SK-N-SH treated with all-trans-retinoic acid at 6 μM for 48 hours (cell line): ENCODE data around the gene TWIST2.

Experiments
- ATAC-seq: fragments of 200-7000 bp; cut with Tn5 transposase; 3 replicates; pipeline ENCODE4 v1.9.1; 2020; ENCODE audit warnings: mild to moderate bottlenecking, moderate library complexity
- ARNTL ChIP-seq: fragments of 450-650 bp; formaldehyde crosslinking; IDR thresholded peaks from 2 replicates; pipeline ENCODE4 v1.5.0; 2020; ENCODE audit warnings: low read depth, mild to moderate bottlenecking, moderate library complexity, borderline replicate concordance
- BACH2 ChIP-seq: fragments of 250-450 bp; sonication (Bioruptor Pico); IDR thresholded peaks from 2 replicates; pipeline ENCODE4 v1.9.0; 2021; ENCODE audit warnings: mild to moderate bottlenecking, borderline replicate concordance
- CSDC2 ChIP-seq: fragments of 250-450 bp; sonication (Bioruptor Pico); IDR thresholded peaks from 2 replicates; pipeline ENCODE4 v1.5.0; 2020; ENCODE audit warnings: mild to moderate bottlenecking, moderate library complexity
- ESRRG ChIP-seq: fragments of 250-450 bp; sonication (Bioruptor Pico); IDR thresholded peaks from 2 replicates; pipeline ENCODE4 v1.6.1; 2021; ENCODE audit warnings: mild to moderate bottlenecking
- GLIS3 ChIP-seq: fragments of 250-450 bp; sonication (Bioruptor Pico); IDR thresholded peaks from 2 replicates; pipeline ENCODE4 v1.5.0; 2020; ENCODE audit warnings: mild to moderate bottlenecking, moderate library complexity
- ISL1 ChIP-seq: fragments of 250-450 bp; sonication (Bioruptor Pico); IDR thresholded peaks from 2 replicates; pipeline ENCODE4 v2.1.2; 2022; ENCODE audit warnings: mild to moderate bottlenecking, moderate library complexity
- OSR1 ChIP-seq: fragments of 250-450 bp; sonication (Bioruptor Pico); IDR thresholded peaks from 2 replicates; pipeline ENCODE4 v1.8.0; 2022; ENCODE audit warnings: moderate library complexity, mild to moderate bottlenecking, inconsistent platforms
- PPARA ChIP-seq: fragments of 250-450 bp; sonication (Bioruptor Pico); IDR thresholded peaks from 2 replicates; pipeline ENCODE4 v1.5.0; 2020; ENCODE audit warnings: mild to moderate bottlenecking, borderline replicate concordance
- RARB ChIP-seq: fragments of 250-450 bp; sonication (Bioruptor Pico); IDR thresholded peaks from 2 replicates; pipeline ENCODE4 v1.8.0; 2021; ENCODE audit warnings: mild to moderate bottlenecking, moderate library complexity
- SNAI2 ChIP-seq: fragments of 250-450 bp; sonication (Bioruptor Pico); IDR thresholded peaks from 2 replicates; pipeline ENCODE4 v1.5.0; 2020; ENCODE audit warnings: mild to moderate bottlenecking, moderate library complexity
- TCF4 ChIP-seq: fragments of 250-450 bp; sonication (Bioruptor Pico); IDR thresholded peaks from 2 replicates; pipeline ENCODE4 v1.8.0; 2021; ENCODE audit warnings: mild to moderate bottlenecking, moderate library complexity, borderline replicate concordance
- TOX ChIP-seq: fragments of 250-450 bp; sonication (Bioruptor Pico); IDR thresholded peaks from 2 replicates; pipeline ENCODE4 v1.8.0; 2021; ENCODE audit warnings: mild to moderate bottlenecking, moderate library complexity, borderline replicate concordance
- ZC3H10 ChIP-seq: fragments of 250-450 bp; sonication (Bioruptor Pico); IDR thresholded peaks from 2 replicates; pipeline ENCODE4 v1.5.1; 2021; ENCODE audit warnings: mild to moderate bottlenecking, moderate library complexity
- ZFP3 ChIP-seq: fragments of 250-450 bp; sonication (Bioruptor Pico); IDR thresholded peaks from 2 replicates; pipeline ENCODE4 v1.5.0; 2020; ENCODE audit warnings: mild to moderate bottlenecking, moderate library complexity
- ZFP30 ChIP-seq: fragments of 450-650 bp; formaldehyde crosslinking; IDR thresholded peaks from 2 replicates; pipeline ENCODE4 v1.5.0; 2022; ENCODE audit warnings: mild to moderate bottlenecking, moderate library complexity
- ZNF565 ChIP-seq: fragments of 450-650 bp; formaldehyde crosslinking; conservative IDR thresholded peaks from 2 replicates; pipeline ENCODE4 v1.5.0; 2020; ENCODE audit warnings: low read depth, mild to moderate bottlenecking, moderate library complexity
- ZNF70 ChIP-seq: fragments of 450-650 bp; formaldehyde crosslinking; IDR thresholded peaks from 2 replicates; pipeline ENCODE4 v1.5.0; 2020; ENCODE audit warnings: mild to moderate bottlenecking, moderate library complexity
- ZNF8 ChIP-seq: fragments of 450-650 bp; formaldehyde crosslinking; IDR thresholded peaks from 2 replicates; pipeline ENCODE4 v1.5.0; 2020; ENCODE audit warnings: mild to moderate bottlenecking, moderate library complexity
- TF ChIP-seq, protein P1 (sequence below): fragments of 250-450 bp; sonication (Bioruptor Pico); IDR thresholded peaks from 2 replicates; pipeline ENCODE4 v1.5.0; 2020; ENCODE audit warnings: mild to moderate bottlenecking, moderate library complexity
- TF ChIP-seq, protein P2 (sequence below): fragments of 250-450 bp; sonication (Bioruptor Pico); IDR thresholded peaks from 2 replicates; pipeline ENCODE4 v1.5.1; 2020; ENCODE audit warnings: low read depth, mild to moderate bottlenecking, moderate library complexity
- TF ChIP-seq, protein P3 (sequence below): fragments of 250-450 bp; sonication (Bioruptor Pico); IDR thresholded peaks from 2 replicates; pipeline ENCODE4 v1.8.0; 2021; ENCODE audit warnings: low read depth, mild to moderate bottlenecking, moderate library complexity, borderline replicate concordance
- TF ChIP-seq, protein P4 (sequence below): fragments of 250-450 bp; sonication (Bioruptor Pico); IDR thresholded peaks from 2 replicates; pipeline ENCODE4 v1.5.1; 2021; ENCODE audit warnings: mild to moderate bottlenecking, moderate library complexity

TWIST2 gene

DNA sequence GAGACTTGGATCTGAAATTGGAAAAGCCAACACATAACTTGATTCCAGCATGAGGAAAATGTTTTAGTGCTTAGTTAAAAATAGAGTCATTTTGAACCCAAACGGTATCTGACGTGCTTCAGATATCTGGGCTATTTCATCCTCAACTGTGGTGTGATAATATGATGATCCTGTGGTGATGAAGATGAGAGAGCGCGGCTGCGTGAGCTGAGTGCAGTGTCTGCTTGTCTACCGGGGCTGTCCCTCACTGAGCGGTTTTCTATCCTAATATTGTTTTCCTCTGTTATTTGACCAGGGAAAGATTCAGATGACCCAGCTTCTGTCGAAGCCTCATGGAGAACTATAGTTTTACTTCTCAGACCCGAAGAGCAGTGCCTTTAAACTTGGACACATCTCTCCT, 5.8 kb downstream of the TWIST2 start:
- no peak for ATAC-seq

DNA sequence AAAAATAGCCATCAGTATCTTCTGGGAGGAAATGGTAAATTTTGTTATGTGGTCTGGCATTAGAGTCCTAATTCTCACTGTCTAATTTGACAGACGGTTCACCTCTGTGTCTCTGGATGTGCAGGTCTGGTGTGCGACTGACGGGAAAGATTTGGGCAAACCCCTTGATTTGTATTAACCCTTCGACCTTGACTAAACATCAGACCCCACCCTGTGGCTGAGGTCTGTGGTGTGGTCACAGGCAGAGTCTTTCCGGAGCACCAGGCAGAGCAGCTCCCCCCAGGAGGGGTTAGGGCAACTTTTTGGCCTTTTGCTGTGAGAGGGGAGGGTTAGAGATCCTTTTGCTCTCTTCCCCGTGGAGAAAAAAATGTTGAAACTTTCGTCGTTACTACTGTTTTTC, 6.4 kb downstream of the TWIST2 start:
- TF ChIP-seq ZNF565 (CRISPR knock-in tag) (no peak), ZNF70 (CRISPR knock-in tag) (no peak), ISL1 (CRISPR knock-in tag) (no peak), SNAI2 (CRISPR knock-in tag) (no peak), GLIS3 (CRISPR knock-in tag) (no peak), RARB (CRISPR knock-in tag) (no peak)
- TF ChIP-seq, protein P1, sequence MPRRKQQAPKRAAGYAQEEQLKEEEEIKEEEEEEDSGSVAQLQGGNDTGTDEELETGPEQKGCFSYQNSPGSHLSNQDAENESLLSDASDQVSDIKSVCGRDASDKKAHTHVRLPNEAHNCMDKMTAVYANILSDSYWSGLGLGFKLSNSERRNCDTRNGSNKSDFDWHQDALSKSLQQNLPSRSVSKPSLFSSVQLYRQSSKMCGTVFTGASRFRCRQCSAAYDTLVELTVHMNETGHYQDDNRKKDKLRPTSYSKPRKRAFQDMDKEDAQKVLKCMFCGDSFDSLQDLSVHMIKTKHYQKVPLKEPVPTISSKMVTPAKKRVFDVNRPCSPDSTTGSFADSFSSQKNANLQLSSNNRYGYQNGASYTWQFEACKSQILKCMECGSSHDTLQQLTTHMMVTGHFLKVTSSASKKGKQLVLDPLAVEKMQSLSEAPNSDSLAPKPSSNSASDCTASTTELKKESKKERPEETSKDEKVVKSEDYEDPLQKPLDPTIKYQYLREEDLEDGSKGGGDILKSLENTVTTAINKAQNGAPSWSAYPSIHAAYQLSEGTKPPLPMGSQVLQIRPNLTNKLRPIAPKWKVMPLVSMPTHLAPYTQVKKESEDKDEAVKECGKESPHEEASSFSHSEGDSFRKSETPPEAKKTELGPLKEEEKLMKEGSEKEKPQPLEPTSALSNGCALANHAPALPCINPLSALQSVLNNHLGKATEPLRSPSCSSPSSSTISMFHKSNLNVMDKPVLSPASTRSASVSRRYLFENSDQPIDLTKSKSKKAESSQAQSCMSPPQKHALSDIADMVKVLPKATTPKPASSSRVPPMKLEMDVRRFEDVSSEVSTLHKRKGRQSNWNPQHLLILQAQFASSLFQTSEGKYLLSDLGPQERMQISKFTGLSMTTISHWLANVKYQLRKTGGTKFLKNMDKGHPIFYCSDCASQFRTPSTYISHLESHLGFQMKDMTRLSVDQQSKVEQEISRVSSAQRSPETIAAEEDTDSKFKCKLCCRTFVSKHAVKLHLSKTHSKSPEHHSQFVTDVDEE, result no peak
- TF ChIP-seq, protein P2, sequence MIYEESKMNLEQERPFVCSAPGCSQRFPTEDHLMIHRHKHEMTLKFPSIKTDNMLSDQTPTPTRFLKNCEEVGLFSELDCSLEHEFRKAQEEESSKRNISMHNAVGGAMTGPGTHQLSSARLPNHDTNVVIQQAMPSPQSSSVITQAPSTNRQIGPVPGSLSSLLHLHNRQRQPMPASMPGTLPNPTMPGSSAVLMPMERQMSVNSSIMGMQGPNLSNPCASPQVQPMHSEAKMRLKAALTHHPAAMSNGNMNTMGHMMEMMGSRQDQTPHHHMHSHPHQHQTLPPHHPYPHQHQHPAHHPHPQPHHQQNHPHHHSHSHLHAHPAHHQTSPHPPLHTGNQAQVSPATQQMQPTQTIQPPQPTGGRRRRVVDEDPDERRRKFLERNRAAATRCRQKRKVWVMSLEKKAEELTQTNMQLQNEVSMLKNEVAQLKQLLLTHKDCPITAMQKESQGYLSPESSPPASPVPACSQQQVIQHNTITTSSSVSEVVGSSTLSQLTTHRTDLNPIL (CRISPR knock-in tag), result no peak
- no peak for ATAC-seq

More for the DNA sequence above, 5.8 kb downstream of the TWIST2 start:
- TF ChIP-seq TOX (CRISPR knock-in tag), result no peak
- no peak for TF ChIP-seq SNAI2 (CRISPR knock-in tag)
- TF ChIP-seq ZFP30 (CRISPR knock-in tag), result no peak
- TF ChIP-seq ESRRG (CRISPR knock-in tag), result no peak
- TF ChIP-seq, protein P1, result no peak
- no peak for TF ChIP-seq OSR1 (CRISPR knock-in tag)
- TF ChIP-seq CSDC2, result no peak
- TF ChIP-seq BACH2, result no peak
- TF ChIP-seq, protein P3, sequence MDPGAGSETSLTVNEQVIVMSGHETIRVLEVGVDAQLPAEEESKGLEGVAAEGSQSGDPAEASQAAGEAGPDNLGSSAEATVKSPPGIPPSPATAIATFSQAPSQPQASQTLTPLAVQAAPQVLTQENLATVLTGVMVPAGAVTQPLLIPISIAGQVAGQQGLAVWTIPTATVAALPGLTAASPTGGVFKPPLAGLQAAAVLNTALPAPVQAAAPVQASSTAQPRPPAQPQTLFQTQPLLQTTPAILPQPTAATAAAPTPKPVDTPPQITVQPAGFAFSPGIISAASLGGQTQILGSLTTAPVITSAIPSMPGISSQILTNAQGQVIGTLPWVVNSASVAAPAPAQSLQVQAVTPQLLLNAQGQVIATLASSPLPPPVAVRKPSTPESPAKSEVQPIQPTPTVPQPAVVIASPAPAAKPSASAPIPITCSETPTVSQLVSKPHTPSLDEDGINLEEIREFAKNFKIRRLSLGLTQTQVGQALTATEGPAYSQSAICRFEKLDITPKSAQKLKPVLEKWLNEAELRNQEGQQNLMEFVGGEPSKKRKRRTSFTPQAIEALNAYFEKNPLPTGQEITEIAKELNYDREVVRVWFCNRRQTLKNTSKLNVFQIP, result no peak
- TF ChIP-seq ZNF8 (CRISPR knock-in tag), result no peak
- TF ChIP-seq, protein P4, sequence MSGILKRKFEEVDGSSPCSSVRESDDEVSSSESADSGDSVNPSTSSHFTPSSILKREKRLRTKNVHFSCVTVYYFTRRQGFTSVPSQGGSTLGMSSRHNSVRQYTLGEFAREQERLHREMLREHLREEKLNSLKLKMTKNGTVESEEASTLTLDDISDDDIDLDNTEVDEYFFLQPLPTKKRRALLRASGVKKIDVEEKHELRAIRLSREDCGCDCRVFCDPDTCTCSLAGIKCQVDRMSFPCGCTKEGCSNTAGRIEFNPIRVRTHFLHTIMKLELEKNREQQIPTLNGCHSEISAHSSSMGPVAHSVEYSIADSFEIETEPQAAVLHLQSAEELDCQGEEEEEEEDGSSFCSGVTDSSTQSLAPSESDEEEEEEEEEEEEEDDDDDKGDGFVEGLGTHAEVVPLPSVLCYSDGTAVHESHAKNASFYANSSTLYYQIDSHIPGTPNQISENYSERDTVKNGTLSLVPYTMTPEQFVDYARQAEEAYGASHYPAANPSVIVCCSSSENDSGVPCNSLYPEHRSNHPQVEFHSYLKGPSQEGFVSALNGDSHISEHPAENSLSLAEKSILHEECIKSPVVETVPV (CRISPR knock-in tag), result no peak
- no peak for TF ChIP-seq ZNF565 (CRISPR knock-in tag)
- no peak for TF ChIP-seq RARB (CRISPR knock-in tag)
- no peak for TF ChIP-seq TCF4
- no peak for TF ChIP-seq ARNTL (CRISPR knock-in tag)
- TF ChIP-seq ZNF70 (CRISPR knock-in tag), result no peak

DNA sequence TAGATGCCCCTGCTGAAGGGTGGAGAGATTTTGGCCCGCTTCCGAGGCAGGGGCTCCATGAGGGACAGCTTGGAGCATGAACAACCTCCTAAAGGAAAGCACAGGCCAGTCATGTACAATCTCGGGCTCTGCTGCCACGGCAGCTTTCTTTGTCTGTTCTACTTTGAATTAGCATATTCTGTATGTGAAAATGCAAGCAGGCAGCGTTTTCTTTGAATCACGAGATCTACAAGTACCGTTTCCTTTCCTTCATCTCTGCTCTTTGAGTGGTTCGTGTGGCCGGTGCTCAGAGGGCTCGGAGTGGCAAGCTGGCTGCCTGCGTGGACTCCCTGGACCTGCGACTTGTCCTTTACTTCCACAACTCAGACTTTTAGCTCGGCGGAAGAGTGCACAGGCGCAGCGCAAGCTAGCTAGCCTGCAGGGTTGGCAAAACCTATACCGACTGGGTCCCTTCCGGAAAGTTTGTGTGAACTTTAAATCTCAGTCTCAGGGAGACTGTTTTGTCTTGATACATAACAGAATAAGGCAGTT, 6.9 kb downstream of the TWIST2 start:
- ATAC-seq, result no peak
- TF ChIP-seq TCF4 (no peak), ZFP30 (CRISPR knock-in tag) (no peak), SNAI2 (CRISPR knock-in tag) (no peak), RARB (CRISPR knock-in tag) (no peak), ZC3H10 (CRISPR knock-in tag) (no peak), PPARA (CRISPR knock-in tag) (no peak), ZNF565 (CRISPR knock-in tag) (no peak), ARNTL (CRISPR knock-in tag) (no peak), ZFP3 (CRISPR knock-in tag) (no peak), GLIS3 (CRISPR knock-in tag) (no peak)
- TF ChIP-seq, protein P1, result no peak
- TF ChIP-seq, protein P3, result no peak
